Esophagus squamous epithelium (tissue), 4 donors: ENCODE measurements around the gene PTCSC3.

ENCODE experiments used
- POLR2A ChIP-seq, 4 donors: fragments of 450-650 bp; IDR thresholded peaks; one replicate each; pipeline ENCODE4 v1.6.1; 2017; ENCODE audit warnings: antibody characterized with exemption in 4 of 4, mild to moderate bottlenecking in 4 of 4, moderate library complexity in 3 of 4
- TF ChIP-seq, protein P1 (sequence below), 6 experiments: fragments of 450-650 bp in 4 of 6; fragments of 200-600 bp in 2 of 6; sonication (generic) in 2 of 6; IDR thresholded peaks; one replicate each; pipeline ENCODE4 v1.5.1; 2016 to 2019; ENCODE audit warnings: antibody characterized with exemption in 6 of 6, mild to moderate bottlenecking in 4 of 6, moderate library complexity in 4 of 6

DNA sequence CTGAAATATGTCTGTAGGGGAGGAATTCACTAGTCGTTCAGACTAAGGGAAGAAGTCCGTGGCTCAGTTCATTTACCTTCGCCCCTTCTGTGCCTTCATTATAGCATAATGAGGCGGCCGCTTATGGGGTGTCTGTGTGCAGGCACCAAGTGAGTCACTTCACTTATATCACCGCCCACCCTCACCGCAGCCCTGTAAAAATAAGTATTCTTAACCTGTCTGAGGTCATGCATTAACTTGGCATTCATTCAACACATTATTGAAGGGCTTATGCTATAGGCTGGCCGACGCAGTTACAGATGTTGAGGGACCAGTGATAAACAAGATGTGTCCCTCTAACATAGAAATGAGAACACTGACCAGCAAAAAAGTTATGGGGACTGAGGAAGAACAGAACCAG, 47.7 kb upstream of the PTCSC3 start:
- TF ChIP-seq, protein P1, sequence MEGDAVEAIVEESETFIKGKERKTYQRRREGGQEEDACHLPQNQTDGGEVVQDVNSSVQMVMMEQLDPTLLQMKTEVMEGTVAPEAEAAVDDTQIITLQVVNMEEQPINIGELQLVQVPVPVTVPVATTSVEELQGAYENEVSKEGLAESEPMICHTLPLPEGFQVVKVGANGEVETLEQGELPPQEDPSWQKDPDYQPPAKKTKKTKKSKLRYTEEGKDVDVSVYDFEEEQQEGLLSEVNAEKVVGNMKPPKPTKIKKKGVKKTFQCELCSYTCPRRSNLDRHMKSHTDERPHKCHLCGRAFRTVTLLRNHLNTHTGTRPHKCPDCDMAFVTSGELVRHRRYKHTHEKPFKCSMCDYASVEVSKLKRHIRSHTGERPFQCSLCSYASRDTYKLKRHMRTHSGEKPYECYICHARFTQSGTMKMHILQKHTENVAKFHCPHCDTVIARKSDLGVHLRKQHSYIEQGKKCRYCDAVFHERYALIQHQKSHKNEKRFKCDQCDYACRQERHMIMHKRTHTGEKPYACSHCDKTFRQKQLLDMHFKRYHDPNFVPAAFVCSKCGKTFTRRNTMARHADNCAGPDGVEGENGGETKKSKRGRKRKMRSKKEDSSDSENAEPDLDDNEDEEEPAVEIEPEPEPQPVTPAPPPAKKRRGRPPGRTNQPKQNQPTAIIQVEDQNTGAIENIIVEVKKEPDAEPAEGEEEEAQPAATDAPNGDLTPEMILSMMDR (IDR thresholded peaks at IDR 0.05): no peak
- TF ChIP-seq POLR2A (IDR thresholded peaks at IDR 0.05): no peak
